ENCODE measurements around the gene NUP85. TPM values are rescaled to one million over a fixed set of nuclear protein-coding genes. Genes with fewer than 3 reads are reported as not detected.

Gene NUP85
- total RNA-seq, 1 experiment from 2014 or later, result 164 TPM

DNA sequence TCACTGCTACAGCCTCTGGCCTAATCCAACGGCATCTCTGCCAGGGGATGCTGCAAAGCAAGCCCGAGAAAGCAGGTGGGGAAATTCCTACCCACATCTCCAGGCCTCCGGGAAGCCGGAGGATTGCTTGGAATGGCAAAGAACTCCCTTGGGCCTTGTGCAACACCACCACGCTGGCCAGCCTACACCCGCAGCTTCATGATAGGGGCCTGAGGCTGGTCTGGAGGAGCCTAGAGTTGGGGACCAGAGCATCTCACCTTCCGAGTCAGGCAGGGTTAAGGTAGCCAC, 35.6 kb downstream of the NUP85 start:
- H3K4me3 ChIP-seq (replicated peaks in 1 of 2; ENCODE audit: low read depth in 1 of 2, low read length in 2 of 2), result no peak overlapping the region
- no peak overlapping the region for H2AFZ ChIP-seq (ENCODE audit: low read depth, low read length, poor library complexity, severe bottlenecking)
- ChIA-PET CTCF (interaction anchor here (0.8 to 3.3 kb wide), 18 partner anchors 8 to 286 kb away, joined by 3 to 30 read pairs (median 7); partner anchors contain the start of genes GGA3, GRB2, JPT1 and MIF4GD), RAD21 (ENCODE audit: low non-redundant PET in 1 of 2, low total read pairs in 2 of 2, uncharacterized antibody in 2 of 2, unreplicated experiment in 2 of 2) (no interaction called here), POLR2A (interaction anchor here (1.0 to 1.5 kb wide), 2 partner anchors 21 to 127 kb away, joined by 3 to 6 read pairs; partner anchors contain the start of genes GGA3 and MRPS7)
- no peaks in the 10 kb centered on the region for H3K79me2 ChIP-seq (ENCODE audit: insufficient read depth, low read length)
- no TSS peak for BruUV-seq (replicated peaks)
- DNase-seq (ENCODE audit: low read depth, low spot score), result no peak
- peaks cover 6% of the 10 kb centered on the region; the same call in 1 of the 2 replicates for H4K20me1 ChIP-seq (ENCODE audit: insufficient read depth)
- TF ChIP-seq, protein P1, sequence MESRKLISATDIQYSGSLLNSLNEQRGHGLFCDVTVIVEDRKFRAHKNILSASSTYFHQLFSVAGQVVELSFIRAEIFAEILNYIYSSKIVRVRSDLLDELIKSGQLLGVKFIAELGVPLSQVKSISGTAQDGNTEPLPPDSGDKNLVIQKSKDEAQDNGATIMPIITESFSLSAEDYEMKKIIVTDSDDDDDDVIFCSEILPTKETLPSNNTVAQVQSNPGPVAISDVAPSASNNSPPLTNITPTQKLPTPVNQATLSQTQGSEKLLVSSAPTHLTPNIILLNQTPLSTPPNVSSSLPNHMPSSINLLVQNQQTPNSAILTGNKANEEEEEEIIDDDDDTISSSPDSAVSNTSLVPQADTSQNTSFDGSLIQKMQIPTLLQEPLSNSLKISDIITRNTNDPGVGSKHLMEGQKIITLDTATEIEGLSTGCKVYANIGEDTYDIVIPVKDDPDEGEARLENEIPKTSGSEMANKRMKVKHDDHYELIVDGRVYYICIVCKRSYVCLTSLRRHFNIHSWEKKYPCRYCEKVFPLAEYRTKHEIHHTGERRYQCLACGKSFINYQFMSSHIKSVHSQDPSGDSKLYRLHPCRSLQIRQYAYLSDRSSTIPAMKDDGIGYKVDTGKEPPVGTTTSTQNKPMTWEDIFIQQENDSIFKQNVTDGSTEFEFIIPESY (IDR thresholded peaks at IDR 0.05; ENCODE audit: extremely low read depth, insufficient replicate concordance, low read length), result no peak
- TF ChIP-seq YY1 (IDR thresholded peaks at IDR 0.05; ENCODE audit: extremely low read depth, insufficient replicate concordance, low read depth, low read length), result no peak
- no peak for TF ChIP-seq EZH2 (IDR thresholded peaks at IDR 0.05)
- TF ChIP-seq EZH2phosphoT487 (IDR thresholded peaks at IDR 0.05; ENCODE audit: borderline replicate concordance), result no peak
- TF ChIP-seq, protein P2, sequence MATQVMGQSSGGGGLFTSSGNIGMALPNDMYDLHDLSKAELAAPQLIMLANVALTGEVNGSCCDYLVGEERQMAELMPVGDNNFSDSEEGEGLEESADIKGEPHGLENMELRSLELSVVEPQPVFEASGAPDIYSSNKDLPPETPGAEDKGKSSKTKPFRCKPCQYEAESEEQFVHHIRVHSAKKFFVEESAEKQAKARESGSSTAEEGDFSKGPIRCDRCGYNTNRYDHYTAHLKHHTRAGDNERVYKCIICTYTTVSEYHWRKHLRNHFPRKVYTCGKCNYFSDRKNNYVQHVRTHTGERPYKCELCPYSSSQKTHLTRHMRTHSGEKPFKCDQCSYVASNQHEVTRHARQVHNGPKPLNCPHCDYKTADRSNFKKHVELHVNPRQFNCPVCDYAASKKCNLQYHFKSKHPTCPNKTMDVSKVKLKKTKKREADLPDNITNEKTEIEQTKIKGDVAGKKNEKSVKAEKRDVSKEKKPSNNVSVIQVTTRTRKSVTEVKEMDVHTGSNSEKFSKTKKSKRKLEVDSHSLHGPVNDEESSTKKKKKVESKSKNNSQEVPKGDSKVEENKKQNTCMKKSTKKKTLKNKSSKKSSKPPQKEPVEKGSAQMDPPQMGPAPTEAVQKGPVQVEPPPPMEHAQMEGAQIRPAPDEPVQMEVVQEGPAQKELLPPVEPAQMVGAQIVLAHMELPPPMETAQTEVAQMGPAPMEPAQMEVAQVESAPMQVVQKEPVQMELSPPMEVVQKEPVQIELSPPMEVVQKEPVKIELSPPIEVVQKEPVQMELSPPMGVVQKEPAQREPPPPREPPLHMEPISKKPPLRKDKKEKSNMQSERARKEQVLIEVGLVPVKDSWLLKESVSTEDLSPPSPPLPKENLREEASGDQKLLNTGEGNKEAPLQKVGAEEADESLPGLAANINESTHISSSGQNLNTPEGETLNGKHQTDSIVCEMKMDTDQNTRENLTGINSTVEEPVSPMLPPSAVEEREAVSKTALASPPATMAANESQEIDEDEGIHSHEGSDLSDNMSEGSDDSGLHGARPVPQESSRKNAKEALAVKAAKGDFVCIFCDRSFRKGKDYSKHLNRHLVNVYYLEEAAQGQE (IDR thresholded peaks at IDR 0.05; ENCODE audit: low read depth), result no peak
- no peak for TF ChIP-seq ZFX (IDR thresholded peaks at IDR 0.05)
- TF ChIP-seq POLR2AphosphoS5 (IDR thresholded peaks at IDR 0.05; ENCODE audit: low read depth, low read length), result no peak
- TF ChIP-seq EGR1 (IDR thresholded peaks at IDR 0.05; ENCODE audit: low read depth), result no peak
- TF ChIP-seq CBX3 (IDR thresholded peaks at IDR 0.05; ENCODE audit: low read depth), result no peak
- no peak for TF ChIP-seq SIN3A (IDR thresholded peaks at IDR 0.05; ENCODE audit: low read depth)
- TF ChIP-seq, protein P3, sequence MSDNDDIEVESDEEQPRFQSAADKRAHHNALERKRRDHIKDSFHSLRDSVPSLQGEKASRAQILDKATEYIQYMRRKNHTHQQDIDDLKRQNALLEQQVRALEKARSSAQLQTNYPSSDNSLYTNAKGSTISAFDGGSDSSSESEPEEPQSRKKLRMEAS (IDR thresholded peaks at IDR 0.05), result no peak
- TF ChIP-seq, protein P4, sequence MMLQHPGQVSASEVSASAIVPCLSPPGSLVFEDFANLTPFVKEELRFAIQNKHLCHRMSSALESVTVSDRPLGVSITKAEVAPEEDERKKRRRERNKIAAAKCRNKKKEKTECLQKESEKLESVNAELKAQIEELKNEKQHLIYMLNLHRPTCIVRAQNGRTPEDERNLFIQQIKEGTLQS (IDR thresholded peaks at IDR 0.05), result no peak
- TF ChIP-seq SRF (IDR thresholded peaks at IDR 0.05; ENCODE audit: low read depth), result no peak
- no peak for TF ChIP-seq POLR2A (IDR thresholded peaks at IDR 0.05; ENCODE audit: borderline replicate concordance, extremely low read depth, insufficient read depth, insufficient read length)
- no peak for TF ChIP-seq FOSL1 (IDR thresholded peaks at IDR 0.05; ENCODE audit: low read depth)
- TF ChIP-seq RAD21 (IDR thresholded peaks at IDR 0.05; ENCODE audit: low read depth), result no peak
- no peak for TF ChIP-seq ZNF274 (IDR thresholded peaks at IDR 0.05; ENCODE audit: low read depth, low read length)
- no peak for TF ChIP-seq JUND (IDR thresholded peaks at IDR 0.05)
- no peak for TF ChIP-seq CEBPB (IDR thresholded peaks at IDR 0.05; ENCODE audit: low read depth)
- TF ChIP-seq, protein P5, sequence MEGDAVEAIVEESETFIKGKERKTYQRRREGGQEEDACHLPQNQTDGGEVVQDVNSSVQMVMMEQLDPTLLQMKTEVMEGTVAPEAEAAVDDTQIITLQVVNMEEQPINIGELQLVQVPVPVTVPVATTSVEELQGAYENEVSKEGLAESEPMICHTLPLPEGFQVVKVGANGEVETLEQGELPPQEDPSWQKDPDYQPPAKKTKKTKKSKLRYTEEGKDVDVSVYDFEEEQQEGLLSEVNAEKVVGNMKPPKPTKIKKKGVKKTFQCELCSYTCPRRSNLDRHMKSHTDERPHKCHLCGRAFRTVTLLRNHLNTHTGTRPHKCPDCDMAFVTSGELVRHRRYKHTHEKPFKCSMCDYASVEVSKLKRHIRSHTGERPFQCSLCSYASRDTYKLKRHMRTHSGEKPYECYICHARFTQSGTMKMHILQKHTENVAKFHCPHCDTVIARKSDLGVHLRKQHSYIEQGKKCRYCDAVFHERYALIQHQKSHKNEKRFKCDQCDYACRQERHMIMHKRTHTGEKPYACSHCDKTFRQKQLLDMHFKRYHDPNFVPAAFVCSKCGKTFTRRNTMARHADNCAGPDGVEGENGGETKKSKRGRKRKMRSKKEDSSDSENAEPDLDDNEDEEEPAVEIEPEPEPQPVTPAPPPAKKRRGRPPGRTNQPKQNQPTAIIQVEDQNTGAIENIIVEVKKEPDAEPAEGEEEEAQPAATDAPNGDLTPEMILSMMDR (IDR thresholded peaks at IDR 0.05 in 2 of 3, conservative IDR thresholded peaks at IDR 0.05 in 1 of 3; ENCODE audit: borderline replicate concordance in 1 of 3, insufficient read depth in 1 of 3, low read depth in 2 of 3, low read length in 2 of 3), result no peak
- intact Hi-C loops (cut with micrococcal nuclease), result loop anchor here (2.0 kb wide), 1 partner anchor 164 kb away; the partner anchor contains the start of gene GRB2
- H3K4me1 ChIP-seq (ENCODE audit: control insufficient read depth in 1 of 2, insufficient read depth in 2 of 2, low read length in 2 of 2), result peaks cover 0 to 11% of the 10 kb centered on the region in 2 experiments; a peak in 1 of 4 replicates
- ATAC-seq, result no peak
- no peaks in the 10 kb centered on the region for H3K27me3 ChIP-seq (ENCODE audit: insufficient read depth, low read length)
- no peak overlapping the region for H3K9ac ChIP-seq (ENCODE audit: low read length)
- H3K9me3 ChIP-seq (ENCODE audit: control insufficient read depth in 1 of 2, insufficient read depth in 1 of 2, low read depth in 1 of 2, low read length in 2 of 2), result no peaks in the 10 kb centered on the region
- no peak overlapping the region for H3K4me2 ChIP-seq (ENCODE audit: low read length)
- H3K27ac ChIP-seq (ENCODE audit: low read depth, low read length), result peak overlapping the region; percentile 40; the same call in 1 of the 2 replicates
- no peaks in the 10 kb centered on the region for H3K9me2 ChIP-seq (ENCODE audit: insufficient read depth)
- peaks cover 64 to 83% of the 10 kb centered on the region in 2 experiments for H3K36me3 ChIP-seq (ENCODE audit: control insufficient read depth in 1 of 2, insufficient read depth in 2 of 2, low read length in 2 of 2)
